ENCODE data around the gene PTPRJ. TPM values are rescaled to one million over a fixed set of nuclear protein-coding genes. Genes with fewer than 3 reads are reported as not detected.
A peak's percentile ranks its signal among the peaks of the same experiment; 100 is the strongest.

Gene PTPRJ
- total and polyA plus RNA-seq, 2 of the 13 experiments (the other 11 are each of a cell fraction or from before 2014, with no cell fraction given) = 1.0 to 1.2 TPM

GRCh38 chr11:48040830-48041444 lies 60.6 kb downstream of the PTPRJ start (continued):
- TF ChIP-seq PLSCR1 (CRISPR knock-in tag; IDR thresholded peaks at IDR 0.05; ENCODE audit: borderline replicate concordance) (no peak), ZNF552 (CRISPR knock-in tag; IDR thresholded peaks at IDR 0.05; ENCODE audit: borderline replicate concordance) (no peak)

- Histone ChIP-seq H3K27me3 (ENCODE audit: control insufficient read depth in 1 of 2, insufficient read depth in 2 of 2, low read length in 2 of 2) (no peaks in the 10 kb centered on the region), H3K4me2 (ENCODE audit: low read depth, low read length) (no peak overlapping the region), H3K36me3 (replicated peaks in 1 of 2; ENCODE audit: control insufficient read depth in 1 of 2, insufficient read depth in 2 of 2, low read length in 2 of 2) (no peaks in the 10 kb centered on the region), H2AFZ (ENCODE audit: low read length) (no peak overlapping the region), H3K9me3 (ENCODE audit: low read length) (no peaks in the 10 kb centered on the region), H3K9ac (ENCODE audit: insufficient read depth, low read depth, low read length) (no peak overlapping the region), H3K4me3 (replicated peaks in 1 of 3; ENCODE audit: insufficient read depth in 1 of 3, low read depth in 2 of 3, low read length in 3 of 3) (no peak overlapping the region), H3K27ac (ENCODE audit: extremely low read length, insufficient read depth, low read length) (no peak overlapping the region), H3K4me1 (ENCODE audit: insufficient read depth, low read length) (peaks cover 11% of the 10 kb centered on the region), H3K79me2 (ENCODE audit: insufficient read depth, low read length) (no peaks in the 10 kb centered on the region), H4K20me1 (ENCODE audit: insufficient read depth, low read length) (no peaks in the 10 kb centered on the region)
- WGBS (ENCODE audit: low lambda C conversion rate) = 46% methylated on average over 5 of the region's 5 CpGs
- FAIRE-seq (no peak), ATAC-seq (no peak), DNase-seq (ENCODE audit: low spot score) (peak; percentile 9)
- in situ Hi-C loops (cut with HindIII; ENCODE audit: extremely low pct_ligation_motif_present, low pct_unique_long_range_greater_than_20kb) (no loop called here), intact Hi-C loops (cut with micrococcal nuclease; ENCODE audit: unreplicated experiment) (no loop called here)
- ChIA-PET POLR2A (no interaction called here), CTCF (ENCODE audit: low intra/inter-chr PET ratio, low total read pairs) (no interaction called here)
- no TSS peak for BruUV-seq (replicated peaks)
- TF ChIP-seq MEF2D (CRISPR knock-in tag; IDR thresholded peaks at IDR 0.05) (no peak), FOXA1 (IDR thresholded peaks at IDR 0.05) (no peak), FOXA1 (CRISPR knock-in tag; IDR thresholded peaks at IDR 0.05) (no peak), JARID2 (CRISPR knock-in tag; IDR thresholded peaks at IDR 0.05; ENCODE audit: insufficient replicate concordance) (no peak), THAP8 (CRISPR knock-in tag; IDR thresholded peaks at IDR 0.05; ENCODE audit: borderline replicate concordance) (no peak), GLI4 (CRISPR knock-in tag; IDR thresholded peaks at IDR 0.05; ENCODE audit: borderline replicate concordance) (no peak), MLXIP (CRISPR knock-in tag; IDR thresholded peaks at IDR 0.05; ENCODE audit: borderline replicate concordance) (no peak), PLSCR1 (CRISPR knock-in tag; IDR thresholded peaks at IDR 0.05; ENCODE audit: borderline replicate concordance) (no peak), ZNF513 (CRISPR knock-in tag; conservative IDR thresholded peaks at IDR 0.05) (no peak), SATB2 (CRISPR knock-in tag; IDR thresholded peaks at IDR 0.05) (no peak), ZKSCAN5 (CRISPR knock-in tag; IDR thresholded peaks at IDR 0.05) (no peak), ZNF883 (CRISPR knock-in tag; IDR thresholded peaks at IDR 0.05; ENCODE audit: not compliant biosample characterization) (no peak), NFIC (IDR thresholded peaks at IDR 0.05; ENCODE audit: low read length) (no peak), CBX1 (IDR thresholded peaks at IDR 0.05; ENCODE audit: low read depth) (no peak)
Measured at GRCh38 chr11:48041877-48042695, 61.7 kb downstream of the PTPRJ start.
